ENCODE measurements around the gene GAL3ST2.
"Not testable (repeated sequence)": the region's sequence is repeated elsewhere in the genome, so short reads cannot be mapped to it uniquely, and the experiment has no call there.

GAL3ST2 gene

DNA sequence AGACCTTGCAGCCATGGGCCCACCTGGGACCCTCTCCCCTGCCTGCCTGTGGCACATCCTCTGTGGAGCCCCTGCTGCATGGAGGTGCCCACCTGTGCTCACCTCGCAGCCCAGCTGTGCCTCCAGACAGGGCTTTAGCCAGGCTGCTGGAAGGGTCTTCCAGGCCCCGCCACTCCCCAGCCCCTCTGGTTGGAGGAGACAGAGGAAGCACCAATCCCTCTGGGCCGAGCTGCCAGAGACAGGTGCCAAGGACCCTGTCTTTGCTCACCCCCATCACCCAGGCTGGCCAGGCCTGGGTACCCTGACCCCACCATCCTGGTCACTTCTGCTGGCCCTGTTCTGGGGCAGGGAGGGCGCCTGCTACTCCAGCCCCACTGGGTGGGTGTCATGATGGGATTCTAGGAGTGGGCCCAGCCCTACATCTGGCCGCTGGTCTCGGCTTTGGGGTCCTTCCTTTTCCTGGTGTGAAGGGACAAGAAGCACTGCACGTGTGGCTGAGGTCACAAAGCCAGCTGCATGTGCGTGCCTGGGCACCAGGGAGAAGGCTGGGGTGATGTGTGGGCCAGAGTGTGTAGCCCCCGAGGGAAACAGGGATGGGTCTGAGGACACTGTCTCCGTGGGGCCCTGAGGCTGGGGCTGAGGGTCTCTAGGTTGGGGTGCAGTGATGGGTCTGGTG lies 23.0 kb downstream of the GAL3ST2 start:
- peak in 1 of 2 donors; percentile 53 for DNase-seq
- H3K36me3 ChIP-seq = no peaks in the 10 kb centered on the region
- H3K9me3 ChIP-seq = no peaks in the 10 kb centered on the region
- H3K4me1 ChIP-seq = peaks cover 0 to 19% (median 19%) of the 10 kb centered on the region in 4 donors
- H3K27ac ChIP-seq = no peak overlapping the region
- intact Hi-C loops (cut with DNase I; ENCODE audit: low total_unique reads) = no loop called here
- H3K4me3 ChIP-seq = no peak overlapping the region
- H3K27me3 ChIP-seq = peaks cover 0 to 64% of the 10 kb centered on the region in 2 donors
- TF ChIP-seq, protein P1, sequence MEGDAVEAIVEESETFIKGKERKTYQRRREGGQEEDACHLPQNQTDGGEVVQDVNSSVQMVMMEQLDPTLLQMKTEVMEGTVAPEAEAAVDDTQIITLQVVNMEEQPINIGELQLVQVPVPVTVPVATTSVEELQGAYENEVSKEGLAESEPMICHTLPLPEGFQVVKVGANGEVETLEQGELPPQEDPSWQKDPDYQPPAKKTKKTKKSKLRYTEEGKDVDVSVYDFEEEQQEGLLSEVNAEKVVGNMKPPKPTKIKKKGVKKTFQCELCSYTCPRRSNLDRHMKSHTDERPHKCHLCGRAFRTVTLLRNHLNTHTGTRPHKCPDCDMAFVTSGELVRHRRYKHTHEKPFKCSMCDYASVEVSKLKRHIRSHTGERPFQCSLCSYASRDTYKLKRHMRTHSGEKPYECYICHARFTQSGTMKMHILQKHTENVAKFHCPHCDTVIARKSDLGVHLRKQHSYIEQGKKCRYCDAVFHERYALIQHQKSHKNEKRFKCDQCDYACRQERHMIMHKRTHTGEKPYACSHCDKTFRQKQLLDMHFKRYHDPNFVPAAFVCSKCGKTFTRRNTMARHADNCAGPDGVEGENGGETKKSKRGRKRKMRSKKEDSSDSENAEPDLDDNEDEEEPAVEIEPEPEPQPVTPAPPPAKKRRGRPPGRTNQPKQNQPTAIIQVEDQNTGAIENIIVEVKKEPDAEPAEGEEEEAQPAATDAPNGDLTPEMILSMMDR (IDR thresholded peaks at IDR 0.05) = no peak

DNA sequence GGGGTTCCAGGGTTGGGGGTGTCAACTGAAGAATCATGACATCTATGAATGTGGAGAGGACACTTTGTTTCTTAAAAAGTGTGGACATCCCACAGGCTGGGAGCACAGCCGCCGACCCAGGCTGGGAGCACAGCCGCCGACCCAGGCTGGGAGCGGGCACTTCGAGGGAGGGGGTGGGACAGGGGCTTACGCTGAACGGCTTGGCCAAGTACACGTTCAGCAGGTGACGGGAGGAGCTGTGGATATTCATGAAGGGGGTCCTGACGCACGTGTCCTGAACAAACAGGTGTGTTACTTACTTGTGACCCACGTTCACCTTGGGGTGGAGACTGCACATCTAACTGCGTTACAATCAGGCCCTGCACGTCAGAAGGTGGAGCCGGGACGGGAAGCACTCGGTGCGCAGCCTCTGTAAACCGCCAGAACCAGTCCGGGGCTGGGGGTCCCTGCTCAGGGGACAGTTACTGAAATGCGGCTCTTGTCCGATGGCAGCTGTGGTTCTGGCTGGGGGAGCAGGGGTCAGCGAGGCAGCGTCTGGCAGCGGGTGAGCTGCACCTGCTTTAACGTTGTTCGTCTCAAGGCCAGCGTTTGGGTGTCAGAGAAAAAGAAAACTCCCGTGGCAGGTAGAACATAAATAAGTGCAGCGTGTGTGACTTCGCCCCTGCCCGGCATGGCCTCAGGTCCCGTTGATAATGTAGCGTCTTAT lies 23.7 kb downstream of the GAL3ST2 start:
- DNase-seq = not testable (repeated sequence)

DNA sequence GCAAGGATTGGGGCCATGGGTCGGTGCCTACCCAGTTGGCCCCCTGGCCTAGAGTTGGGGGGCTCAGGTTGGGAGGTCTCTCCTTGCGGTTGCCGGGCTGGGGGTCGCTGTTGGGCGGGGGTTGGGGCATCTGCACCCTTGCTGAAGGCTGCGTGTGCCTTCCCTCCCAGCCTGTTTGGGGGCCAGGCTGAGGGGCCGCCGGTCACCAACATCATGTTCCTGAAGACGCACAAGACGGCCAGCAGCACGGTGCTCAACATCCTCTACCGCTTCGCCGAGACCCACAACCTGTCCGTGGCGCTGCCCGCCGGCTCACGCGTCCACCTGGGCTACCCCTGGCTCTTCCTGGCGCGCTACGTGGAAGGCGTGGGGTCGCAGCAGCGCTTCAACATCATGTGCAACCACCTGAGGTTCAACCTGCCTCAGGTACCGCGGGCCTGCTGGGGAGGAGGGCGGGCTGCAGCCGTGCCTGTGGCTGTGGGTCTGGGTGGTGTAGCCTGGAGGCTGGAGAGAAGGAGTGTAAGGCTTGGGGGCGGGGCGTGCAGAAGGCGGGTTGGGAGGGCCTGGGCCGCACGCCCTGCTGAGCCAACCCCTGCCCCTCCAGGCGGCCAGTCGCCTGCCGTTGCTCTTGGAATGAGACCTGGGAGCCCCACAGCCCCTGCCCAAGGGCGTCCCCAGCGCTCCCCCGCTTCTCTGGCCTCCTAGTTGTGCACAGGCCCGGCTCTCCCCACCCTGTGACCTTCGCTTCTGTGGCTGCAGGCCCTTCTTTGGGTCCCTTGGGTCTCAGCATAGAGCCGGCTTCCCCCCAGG lies 25.2 kb downstream of the GAL3ST2 start:
- Histone ChIP-seq H3K9me3 (no peaks in the 10 kb centered on the region), H3K36me3 (no peaks in the 10 kb centered on the region), H3K4me3 (no peak overlapping the region), H3K27ac (no peak overlapping the region), H3K4me1 (peaks cover 0 to 21% (median 20%) of the 10 kb centered on the region in 4 donors), H3K27me3 (peaks cover 0 to 54% of the 10 kb centered on the region in 2 donors)
- DNase-seq = peak; percentile 16 to 53
- TF ChIP-seq, protein P1 (IDR thresholded peaks at IDR 0.05) = no peak
- intact Hi-C loops (cut with DNase I; ENCODE audit: low total_unique reads) = no loop called here

More for the DNA sequence above, 23.7 kb downstream of the GAL3ST2 start:
- H3K4me3 ChIP-seq; intact Hi-C loops (cut with DNase I; ENCODE audit: low total_unique reads); H3K36me3 ChIP-seq; H3K27ac ChIP-seq; H3K9me3 ChIP-seq: not testable (repeated sequence)
- H3K4me1 ChIP-seq = peaks cover 0 to 21% (median 20%) of the 10 kb centered on the region in 4 donors
- H3K27me3 ChIP-seq = peaks cover 0 to 68% of the 10 kb centered on the region in 2 donors

DNA sequence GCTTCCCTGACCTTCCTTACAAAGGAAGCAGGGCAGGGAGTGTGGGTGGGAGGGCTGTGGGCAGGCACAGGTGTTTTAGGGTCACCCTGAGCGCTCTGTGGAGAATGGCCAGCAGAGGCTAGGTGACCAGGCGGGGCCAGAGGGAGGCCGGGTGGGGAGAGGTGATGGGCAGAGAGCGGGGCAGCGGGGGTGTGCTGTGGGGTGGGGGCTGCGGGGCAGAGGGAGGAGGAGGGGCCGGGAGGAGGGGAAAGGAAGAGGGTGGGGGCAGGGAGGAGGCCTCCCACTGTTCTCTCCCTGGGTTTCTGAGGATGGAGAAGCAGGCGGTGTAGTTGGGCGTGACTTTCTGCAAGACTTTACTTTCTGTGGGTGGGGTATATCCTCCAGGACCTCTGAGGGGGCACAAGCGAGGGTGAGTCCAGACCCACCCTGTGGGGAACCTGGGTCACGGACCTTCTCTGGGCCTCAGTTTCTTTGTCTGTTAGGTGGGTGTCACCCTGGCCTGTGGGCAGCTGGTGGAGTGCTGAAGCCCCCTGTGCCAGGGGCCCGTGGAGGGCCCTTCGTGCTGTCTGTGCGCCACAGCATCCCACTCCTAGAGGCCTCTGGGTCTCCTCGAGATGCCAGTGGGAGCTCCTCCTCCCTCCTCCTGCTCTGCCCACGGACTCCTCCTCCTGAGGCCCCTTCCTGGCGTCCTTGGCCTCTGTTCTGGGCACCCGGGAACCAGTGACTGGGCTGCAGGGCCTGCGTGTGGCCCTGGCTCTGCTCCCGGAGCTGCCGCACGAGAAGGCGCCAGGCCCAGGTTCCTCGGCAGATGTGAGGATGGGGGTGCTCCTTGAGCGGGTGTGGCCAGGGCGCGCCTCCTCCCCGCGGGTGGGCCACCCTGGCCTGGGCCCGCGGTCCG lies 26.0 kb downstream of the GAL3ST2 start:
- intact Hi-C loops (cut with DNase I; ENCODE audit: low total_unique reads) = no loop called here
- H3K4me3 ChIP-seq = peak overlapping the region; percentile 41 to 53
- TF ChIP-seq, protein P1 (IDR thresholded peaks at IDR 0.05) = no peak

DNA sequence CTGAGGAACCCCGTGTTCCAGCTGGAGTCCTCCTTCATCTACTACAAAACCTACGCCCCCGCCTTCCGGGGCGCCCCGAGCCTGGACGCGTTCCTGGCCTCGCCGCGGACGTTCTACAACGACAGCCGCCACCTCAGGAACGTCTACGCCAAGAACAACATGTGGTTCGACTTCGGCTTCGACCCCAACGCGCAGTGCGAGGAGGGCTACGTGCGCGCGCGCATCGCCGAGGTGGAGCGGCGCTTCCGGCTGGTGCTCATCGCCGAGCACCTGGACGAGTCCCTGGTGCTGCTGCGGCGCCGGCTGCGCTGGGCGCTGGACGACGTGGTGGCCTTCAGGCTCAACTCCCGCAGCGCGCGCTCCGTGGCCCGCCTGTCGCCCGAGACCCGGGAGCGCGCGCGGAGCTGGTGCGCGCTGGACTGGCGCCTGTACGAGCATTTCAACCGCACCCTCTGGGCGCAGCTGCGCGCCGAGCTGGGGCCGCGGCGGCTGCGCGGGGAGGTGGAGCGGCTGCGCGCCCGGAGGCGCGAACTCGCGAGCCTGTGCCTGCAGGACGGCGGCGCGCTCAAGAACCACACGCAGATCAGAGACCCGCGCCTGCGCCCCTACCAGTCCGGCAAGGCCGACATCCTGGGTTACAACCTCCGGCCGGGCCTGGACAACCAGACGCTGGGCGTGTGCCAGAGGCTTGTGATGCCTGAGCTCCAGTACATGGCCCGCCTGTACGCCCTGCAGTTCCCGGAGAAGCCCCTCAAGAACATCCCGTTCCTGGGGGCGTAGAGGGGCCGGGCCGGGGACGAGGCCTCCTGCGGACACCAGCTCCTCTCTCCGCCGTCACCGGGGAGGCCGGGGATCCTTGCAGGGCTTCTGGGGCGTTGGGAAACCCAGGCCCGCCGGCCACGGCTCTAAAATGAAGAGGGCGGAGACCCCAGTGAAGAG lies 27.0 kb downstream of the GAL3ST2 start:
- Histone ChIP-seq H3K4me3 (peak overlapping the region; percentile 41 to 53), H3K27ac (no peak overlapping the region), H3K36me3 (no peaks in the 10 kb centered on the region), H3K27me3 (peaks cover 0 to 39% of the 10 kb centered on the region in 2 donors), H3K9me3 (no peaks in the 10 kb centered on the region), H3K4me1 (peaks cover 0 to 21% (median 20%) of the 10 kb centered on the region in 4 donors)
- intact Hi-C loops (cut with DNase I; ENCODE audit: low total_unique reads) = no loop called here
- DNase-seq = peak; percentile 41 to 65
- TF ChIP-seq, protein P1 (IDR thresholded peaks at IDR 0.05) = no peak

More for the DNA sequence above, 26.0 kb downstream of the GAL3ST2 start:
- peak in 1 of 2 donors; percentile 13 for DNase-seq
- Histone ChIP-seq H3K36me3 (no peaks in the 10 kb centered on the region), H3K9me3 (no peaks in the 10 kb centered on the region), H3K27ac (no peak overlapping the region), H3K27me3 (peaks cover 0 to 48% of the 10 kb centered on the region in 2 donors), H3K4me1 (peaks cover 0 to 21% (median 20%) of the 10 kb centered on the region in 4 donors)

All from tibial artery (tissue), 4 donors.